Spleen (tissue), 7 donors: ENCODE measurements around the gene DEFB121.
"Not testable (repeated sequence)": the region's sequence is repeated elsewhere in the genome, so short reads cannot be mapped to it uniquely, and the experiment has no call there.

Source experiments
- CTCF ChIP-seq, 11 experiments: fragments of 200-600 bp in 7 of 11; fragments of 450-650 bp in 4 of 11; sonication (generic) in 4 of 11; IDR thresholded peaks in 8 of 11; conservative IDR thresholded peaks in 3 of 11; 1 replicate in 7 of 11; 2 replicates in 4 of 11; pipeline versions ENCODE4 v1.4.0 to v1.8.0; 2016 to 2021; ENCODE audit warnings: antibody characterized with exemption in 11 of 11, inconsistent platforms in 4 of 11, mild to moderate bottlenecking in 1 of 11
- POLR2A ChIP-seq, 3 donors: fragments of 450-650 bp; IDR thresholded peaks; one replicate each; pipeline ENCODE4 v1.5.1; 2017; ENCODE audit warnings: antibody characterized with exemption in 3 of 3, mild to moderate bottlenecking in 1 of 3
- donor health status: DM: no; HTN: no; CAD: no; lungs with moderate emphysema.
- donor health status: DM: no; HTN: no; CAD: no.
- donor health status: DM: no; HTN: no; CAD: no.

GRCh38 chr20:31427576-31427975 lies 21.6 kb upstream of the DEFB121 start:
- TF ChIP-seq CTCF (IDR thresholded peaks at IDR 0.05 in 8 of 11, conservative IDR thresholded peaks at IDR 0.05 in 3 of 11); POLR2A (IDR thresholded peaks at IDR 0.05): not testable (repeated sequence)
